Inferior parietal cortex (tissue), 1 donor: ENCODE measurements around the gene VPS13D.

ENCODE experiments used
- DNase-seq: peaks from one replicate; pipeline ENCODE4 v3.0.0-alpha.2; 2016; ENCODE audit errors: extremely low spot score

The VPS13D gene

GRCh38 chr1:12231276-12231595 lies 1.4 kb downstream of the VPS13D start:
- DNase-seq, result no peak

GRCh38 chr1:12232221-12232620 lies 2.4 kb downstream of the VPS13D start:
- DNase-seq, result no peak

- no peak for DNase-seq
These were observed 14.2 kb downstream of the VPS13D start for GRCh38 chr1:12244078-12244477.

GRCh38 chr1:12244585-12244984 lies 14.8 kb downstream of the VPS13D start:
- no peak for DNase-seq

- DNase-seq, result no peak
These were observed 15.3 kb downstream of the VPS13D start for GRCh38 chr1:12245116-12245515.

GRCh38 chr1:12245733-12246132 lies 15.9 kb downstream of the VPS13D start:
- no peak for DNase-seq

GRCh38 chr1:12246584-12246983 lies 16.8 kb downstream of the VPS13D start:
- DNase-seq, result no peak

GRCh38 chr1:12249181-12249580 lies 19.4 kb downstream of the VPS13D start:
- DNase-seq, result no peak

- DNase-seq, result no peak
These were observed 19.9 kb downstream of the VPS13D start for GRCh38 chr1:12249748-12250147.

GRCh38 chr1:12251442-12251841 lies 21.6 kb downstream of the VPS13D start:
- no peak for DNase-seq

- no peak for DNase-seq
These were observed 26.1 kb downstream of the VPS13D start for GRCh38 chr1:12255913-12256312.

- DNase-seq, result no peak
These were observed 28.4 kb downstream of the VPS13D start for GRCh38 chr1:12258272-12258671.

- no peak for DNase-seq
These were observed 39.5 kb downstream of the VPS13D start for GRCh38 chr1:12269351-12269750.

- no peak for DNase-seq
These were observed 41.2 kb downstream of the VPS13D start for GRCh38 chr1:12271033-12271432.

GRCh38 chr1:12272770-12273169 lies 42.9 kb downstream of the VPS13D start:
- DNase-seq, result no peak

- DNase-seq, result no peak
These were observed 45.5 kb downstream of the VPS13D start for GRCh38 chr1:12275370-12275769.

- no peak for DNase-seq
These were observed 46.4 kb downstream of the VPS13D start for GRCh38 chr1:12276225-12276624.

- DNase-seq, result no peak
These were observed 49.2 kb downstream of the VPS13D start for GRCh38 chr1:12279003-12279402.

- no peak for DNase-seq
These were observed 50.1 kb downstream of the VPS13D start for GRCh38 chr1:12279728-12280464.

GRCh38 chr1:12282142-12282541 lies 52.3 kb downstream of the VPS13D start:
- no peak for DNase-seq

- DNase-seq, result no peak
These were observed 54.7 kb downstream of the VPS13D start for GRCh38 chr1:12284486-12284885.

GRCh38 chr1:12285496-12286143 lies 55.8 kb downstream of the VPS13D start:
- no peak for DNase-seq

GRCh38 chr1:12287869-12288268 lies 58.0 kb downstream of the VPS13D start:
- no peak for DNase-seq

GRCh38 chr1:12290828-12291227 lies 61.0 kb downstream of the VPS13D start:
- DNase-seq, result no peak
